T-helper 2 cell treated with Interferon-gamma antibody and Interleukin-4, amounts not matched to agents 100 ng/mL and 5 ng/mL, for 36 hours (primary cell): Measurements from ENCODE around the gene VWF. TPM values are rescaled to one million over a fixed set of nuclear protein-coding genes. Genes with fewer than 3 reads are reported as not detected.
"Not testable (repeated sequence)": the region's sequence is repeated elsewhere in the genome, so short reads cannot be mapped to it uniquely, and the experiment has no call there.

Experiments used
- intact Hi-C: fragments of 100-400 bp; cut with micrococcal nuclease; formaldehyde crosslinking; loops from one replicate; pipeline ENCODE4 v1.15.1; 2023
- total RNA-seq: library from RNA; stranded (reverse); gene quantifications from 2 replicates; pipeline ENCODE4 v1.2.3, GENCODE V29; 2022

The VWF gene
- total RNA-seq, 1 donor from 2014 or later: 0.02 TPM

DNA sequence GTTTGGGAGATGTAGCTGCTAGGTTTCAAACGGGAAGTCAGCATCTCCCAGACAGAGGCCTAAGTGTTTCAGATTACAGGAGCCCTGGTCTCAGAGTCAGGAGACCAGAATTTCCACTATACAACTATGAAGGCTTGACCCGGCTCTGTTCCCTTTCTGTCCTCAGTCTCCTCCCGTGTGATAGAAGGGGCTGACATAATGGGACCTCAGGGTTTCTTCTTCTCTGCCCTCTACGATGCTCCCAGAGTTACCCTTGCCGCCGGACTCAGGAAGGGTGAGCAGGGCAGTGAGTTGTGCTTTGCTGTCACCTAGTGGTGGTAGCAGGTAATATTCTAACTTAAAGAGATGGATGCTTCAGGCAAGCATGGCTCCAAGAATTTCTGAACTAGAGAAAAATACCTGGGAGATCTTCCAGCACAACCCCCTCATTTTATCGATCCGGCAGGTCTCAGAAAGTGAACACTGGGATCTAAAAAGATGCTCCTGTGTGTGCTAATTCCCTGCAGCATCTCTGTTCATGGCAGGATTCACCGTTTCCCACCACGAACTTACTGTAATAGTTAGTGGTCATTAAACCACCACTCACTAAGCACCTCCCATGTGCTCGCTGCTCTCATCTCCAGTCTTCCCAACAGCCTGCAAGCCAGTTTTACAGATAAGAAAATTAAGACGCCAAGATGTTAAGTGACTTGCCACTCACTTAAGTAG is 84.4 kb downstream of the VWF start:
- intact Hi-C loops: loop anchor here (1.0 to 2.0 kb wide), 2 partner anchors 52 to 73 kb away; no protein-coding TSS in a partner anchor

GRCh38 chr12:6038160-6038559 is 86.3 kb downstream of the VWF start:
- intact Hi-C loops: no loop called here

DNA sequence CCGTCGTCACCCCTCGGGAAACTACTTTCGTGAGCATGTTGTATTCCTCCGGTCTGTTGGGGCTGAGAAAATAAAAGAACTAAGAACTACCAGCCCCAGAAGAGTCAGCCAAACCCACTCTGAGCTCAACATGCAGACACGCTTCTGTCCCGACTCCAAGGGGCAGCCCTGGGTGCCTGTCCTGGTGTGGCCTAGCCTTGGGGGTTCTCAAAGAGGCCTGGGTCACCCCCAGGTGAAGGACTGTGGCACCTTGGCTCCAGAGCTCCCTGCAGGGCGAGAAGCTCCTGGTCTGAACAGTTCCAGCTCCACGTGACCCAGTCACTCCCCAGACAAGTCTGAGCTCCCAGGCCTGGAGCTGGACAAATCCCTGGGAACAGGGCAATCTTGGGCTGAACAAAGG is 87.0 kb downstream of the VWF start:
- intact Hi-C loops: no loop called here

- intact Hi-C loops: no loop called here
These were observed 88.0 kb downstream of the VWF start for GRCh38 chr12:6036509-6036908.

DNA sequence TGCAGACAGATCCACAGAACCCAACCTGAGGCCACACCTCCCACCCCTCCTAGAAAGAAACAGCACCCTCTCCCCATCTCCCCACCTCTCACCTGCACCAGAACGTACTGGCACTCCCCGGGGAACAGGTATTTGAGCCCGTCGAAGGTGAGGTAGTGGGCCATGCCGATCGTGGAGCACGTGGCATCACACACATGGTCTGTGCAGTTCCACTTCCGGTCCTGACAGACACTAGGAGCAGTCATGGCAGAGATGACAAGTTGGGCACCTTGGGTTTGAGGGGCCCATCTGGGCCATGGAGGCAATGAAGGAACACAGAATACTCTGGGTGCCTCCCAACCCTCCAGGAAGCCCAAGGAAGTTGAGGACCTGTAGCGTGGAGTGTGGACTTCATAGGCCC is 89.9 kb downstream of the VWF start:
- intact Hi-C loops: no loop called here

DNA sequence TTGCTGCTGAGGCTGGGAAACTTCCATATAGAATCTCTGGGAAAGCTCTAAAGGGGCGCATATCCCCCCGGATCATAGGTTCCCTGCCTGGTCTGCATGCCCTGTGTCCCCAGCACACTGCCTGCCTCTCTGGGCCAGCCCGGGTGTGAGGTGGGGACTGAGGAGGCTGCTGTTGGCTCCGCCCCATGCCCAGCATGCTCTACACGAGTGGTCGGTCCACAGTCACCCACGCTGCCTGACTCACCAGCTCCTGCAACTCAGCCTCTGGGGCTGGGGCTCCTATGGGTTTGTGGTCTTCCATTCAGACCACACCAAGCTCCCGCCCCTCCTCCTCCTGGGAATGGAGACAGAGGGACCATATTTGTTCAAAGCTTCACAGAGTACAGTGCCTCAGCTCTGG is 90.9 kb downstream of the VWF start:
- intact Hi-C loops: no loop called here

DNA sequence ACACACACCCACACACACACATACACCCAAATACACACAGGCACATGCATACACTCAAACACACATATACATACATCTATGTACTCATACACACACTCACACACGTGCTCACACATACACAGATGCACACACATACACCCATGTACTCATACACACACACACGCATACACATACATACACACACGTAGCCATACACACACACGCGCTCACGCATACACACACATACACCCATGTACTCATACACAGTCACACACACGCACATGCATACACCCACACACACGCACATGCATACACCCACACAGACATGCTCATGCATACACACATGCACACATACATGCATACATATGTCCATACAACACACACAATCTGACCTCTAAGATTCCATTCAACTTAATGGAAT is 91.7 kb downstream of the VWF start:
- intact Hi-C loops: no loop called here

GRCh38 chr12:6031001-6031400 is 93.5 kb downstream of the VWF start:
- intact Hi-C loops: no loop called here

GRCh38 chr12:6030081-6030480 is 94.4 kb downstream of the VWF start:
- intact Hi-C loops: no loop called here

DNA sequence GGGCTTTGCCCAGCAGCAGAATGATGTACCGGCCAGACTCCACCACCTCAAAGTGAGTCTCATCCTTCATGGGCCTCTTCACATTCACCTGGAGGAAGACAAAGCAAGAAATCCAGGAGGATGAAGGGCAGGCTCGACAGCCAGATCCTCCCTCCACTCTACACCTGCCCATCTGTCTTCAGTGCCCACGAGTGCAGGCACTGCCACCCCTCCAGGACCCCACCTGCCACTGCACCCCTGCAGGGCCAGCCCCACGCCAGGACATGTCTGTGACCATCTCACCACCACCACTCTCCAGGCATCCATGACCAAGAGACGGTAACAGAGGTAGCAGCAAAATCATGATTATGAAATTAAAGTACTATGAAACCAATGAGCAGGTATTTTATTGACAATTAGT is 95.1 kb downstream of the VWF start:
- intact Hi-C loops: no loop called here

DNA sequence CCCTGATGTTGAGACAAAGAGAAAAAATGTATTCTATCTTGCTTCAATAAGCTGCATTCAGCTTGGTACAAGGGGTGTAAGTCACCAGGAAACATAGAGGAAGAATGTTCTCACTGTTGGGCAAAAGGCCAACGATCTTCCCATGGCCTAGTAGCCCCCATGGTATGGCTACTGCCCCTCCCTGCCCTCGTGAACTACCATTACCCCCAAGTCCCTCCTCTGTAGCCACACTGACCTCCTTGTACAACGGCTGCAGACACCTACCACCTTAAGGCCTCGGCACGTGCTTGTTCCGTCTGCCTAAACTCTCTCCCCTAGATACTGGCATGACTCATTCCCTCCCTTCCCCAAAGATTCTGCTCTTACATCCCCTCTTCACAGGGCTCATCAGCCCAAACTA is 97.5 kb downstream of the VWF start:
- intact Hi-C loops: no loop called here

DNA sequence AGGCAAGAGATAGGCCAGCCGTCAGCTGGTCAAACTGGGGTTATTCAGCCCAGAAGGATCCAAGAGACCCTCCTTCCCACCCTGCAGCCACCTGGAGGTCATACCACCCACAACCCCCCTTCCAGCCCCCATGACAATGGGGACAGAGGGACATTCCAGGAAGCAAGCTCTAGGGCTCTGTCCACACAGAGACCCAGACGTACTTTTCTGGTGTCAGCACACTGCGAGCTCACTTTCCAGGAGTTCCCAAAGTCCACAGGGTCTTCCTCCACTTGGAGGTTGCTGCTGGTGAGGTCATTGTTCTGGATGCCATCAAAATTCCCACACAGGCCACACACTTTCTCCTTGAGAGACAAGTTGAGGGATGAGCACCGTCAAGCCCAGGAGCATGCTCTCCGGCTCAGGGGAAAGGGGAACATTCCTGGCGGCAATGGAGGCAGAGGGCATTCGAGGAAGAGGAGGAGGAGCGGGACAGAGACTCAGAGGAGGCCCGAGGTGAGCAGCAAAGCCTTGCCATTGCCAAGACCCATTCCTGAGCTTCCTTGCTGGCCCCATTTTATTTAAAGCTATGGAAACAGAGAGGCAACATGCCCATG is 98.7 kb downstream of the VWF start:
- intact Hi-C loops: not testable (repeated sequence)

DNA sequence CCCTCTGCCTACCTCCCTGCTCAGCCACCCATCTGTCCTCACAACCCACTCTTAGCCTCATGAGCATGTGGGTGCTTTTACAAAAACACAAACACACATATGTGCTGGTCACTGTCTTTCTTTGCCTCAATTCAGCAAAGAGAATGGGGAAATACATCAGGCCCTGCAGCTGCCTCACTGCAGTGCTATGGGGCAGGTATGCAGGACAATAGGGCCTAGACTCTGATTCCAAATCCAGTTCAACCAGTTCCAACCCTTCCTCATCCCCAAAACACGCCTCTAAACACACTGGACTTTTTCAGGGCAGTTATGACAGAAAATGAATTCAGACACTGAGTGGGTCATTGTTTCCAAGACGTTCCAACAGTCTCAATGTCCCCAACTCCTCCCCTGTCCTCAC is 100.4 kb downstream of the VWF start:
- intact Hi-C loops: not testable (repeated sequence)

GRCh38 chr12:6020930-6021329 is 103.5 kb downstream of the VWF start:
- intact Hi-C loops: no loop called here

- intact Hi-C loops: not testable (repeated sequence)
These were observed 104.0 kb downstream of the VWF start for GRCh38 chr12:6020511-6020910.

DNA sequence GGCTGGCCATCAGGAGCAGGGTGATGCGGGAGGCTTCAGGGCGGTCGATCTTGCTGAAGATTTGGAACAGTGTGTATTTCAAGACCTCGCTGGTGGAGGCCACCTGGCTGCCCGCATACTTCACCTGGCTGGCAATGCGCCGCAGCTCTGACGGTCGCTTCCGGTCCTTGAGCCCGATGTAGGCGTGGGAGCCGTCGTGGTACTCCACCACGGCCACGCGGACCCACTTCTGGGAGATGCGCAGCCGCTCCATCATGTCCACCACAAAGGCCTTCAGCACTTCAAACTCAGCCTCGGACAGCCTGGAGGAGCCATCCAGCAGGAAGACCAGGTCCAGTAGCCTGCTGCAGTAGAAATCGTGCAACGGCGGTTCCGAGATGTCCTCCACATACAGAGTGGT is 105.2 kb downstream of the VWF start:
- intact Hi-C loops: not testable (repeated sequence)

DNA sequence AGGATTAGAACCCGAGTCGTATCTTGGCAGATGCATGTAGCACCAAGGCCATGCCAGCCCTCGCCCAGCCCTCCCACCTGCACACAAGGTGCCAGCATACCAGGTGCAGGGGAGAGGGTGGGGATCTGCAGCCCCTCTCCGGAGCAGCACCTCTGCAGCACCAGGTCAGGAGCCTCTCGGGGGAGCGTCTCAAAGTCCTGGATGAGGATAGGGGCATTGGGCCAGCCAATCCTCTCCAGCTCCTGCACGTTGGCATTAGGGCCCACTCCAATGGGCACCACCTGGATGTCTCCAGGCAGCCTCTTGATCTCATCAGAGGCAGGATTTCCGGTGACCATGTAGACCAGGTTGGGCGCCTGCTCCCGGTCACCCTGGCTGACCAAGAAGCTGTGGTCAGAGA is 106.2 kb downstream of the VWF start:
- intact Hi-C loops: no loop called here

DNA sequence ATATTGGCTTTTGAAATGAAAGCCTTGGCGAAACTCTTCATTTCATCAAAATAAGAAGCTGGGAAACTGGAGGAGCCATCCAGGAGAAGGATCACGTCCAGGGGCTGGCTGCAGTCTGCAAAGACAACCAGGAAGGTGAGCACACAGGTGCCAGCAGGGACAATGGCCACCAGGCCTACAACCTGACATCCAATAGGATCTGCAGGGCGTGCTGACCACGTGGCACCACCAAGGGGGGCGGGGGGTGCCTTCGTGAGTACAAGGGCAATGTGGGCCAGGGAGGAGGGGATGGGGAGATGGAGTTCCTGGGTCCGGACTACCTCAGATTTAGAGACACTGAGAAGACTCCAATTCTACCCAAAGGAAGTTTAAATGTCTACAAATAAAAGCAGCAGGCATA is 107.7 kb downstream of the VWF start:
- intact Hi-C loops: no loop called here

DNA sequence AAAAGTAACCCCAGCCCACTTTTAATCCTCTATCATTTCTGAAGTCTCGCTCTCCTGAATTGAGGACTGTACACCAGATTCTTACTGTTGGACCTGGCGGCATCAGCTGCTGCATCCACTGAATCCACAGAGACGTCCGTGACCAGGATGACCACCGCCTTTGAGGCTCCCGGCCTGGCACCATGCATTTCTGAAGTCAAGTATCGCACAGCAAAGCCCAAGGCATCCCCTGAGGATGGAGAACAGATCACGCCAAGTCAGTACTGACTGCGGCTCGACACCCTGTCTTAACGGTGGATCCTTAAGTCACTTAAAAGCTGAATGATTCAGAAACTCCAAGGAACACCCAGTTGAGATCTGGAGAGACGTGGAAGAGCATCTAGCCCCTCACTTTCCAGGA is 108.5 kb downstream of the VWF start:
- intact Hi-C loops: not testable (repeated sequence)

DNA sequence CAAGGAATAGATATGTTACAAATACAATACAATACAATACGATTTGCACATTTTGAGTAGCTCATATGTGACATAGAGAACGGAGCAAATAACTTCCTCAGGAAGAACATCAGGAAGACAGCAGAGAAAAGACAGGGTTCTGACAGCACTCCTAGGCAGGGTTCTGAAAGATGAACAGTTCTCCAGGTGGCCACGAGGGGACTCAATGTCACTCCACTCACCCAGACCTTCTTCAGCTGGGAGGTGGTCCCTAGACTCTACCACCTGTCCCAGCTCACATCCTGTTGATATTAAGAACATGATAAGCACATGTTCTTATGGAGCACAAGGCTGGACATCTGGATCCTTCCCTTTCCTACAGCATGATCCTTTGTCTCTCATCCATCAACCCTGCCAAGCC is 109.2 kb downstream of the VWF start:
- intact Hi-C loops: not testable (repeated sequence)

- intact Hi-C loops: not testable (repeated sequence)
These were observed 113.7 kb downstream of the VWF start for GRCh38 chr12:6010631-6011350.

GRCh38 chr12:5997260-5997659 is 127.2 kb downstream of the VWF start:
- intact Hi-C loops: no loop called here

- intact Hi-C loops: no loop called here
These were observed 128.0 kb downstream of the VWF start for GRCh38 chr12:5996459-5996858.
